ENCODE measurements around the gene INSYN1.

DNA sequence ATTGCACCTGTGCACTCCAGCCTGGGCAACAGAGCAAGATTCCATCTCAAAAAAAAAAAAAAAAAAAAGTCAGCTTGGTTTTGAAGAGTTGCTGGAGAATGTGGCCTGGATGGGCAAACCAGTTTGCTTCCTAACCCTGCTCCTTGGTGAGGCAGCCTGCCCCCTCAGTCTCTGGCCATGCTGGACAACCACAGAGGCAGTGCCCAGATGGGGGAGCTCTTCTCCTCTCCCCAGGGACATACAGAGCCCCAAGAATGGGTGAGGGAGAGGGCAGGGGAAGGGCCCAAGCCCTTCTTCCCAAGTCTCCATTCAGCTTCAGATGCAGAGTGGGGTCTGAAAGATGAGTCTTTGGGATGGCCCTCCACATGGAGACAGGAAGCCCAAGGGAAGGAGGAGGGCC, 41.0 kb downstream of the INSYN1 start:
- TF ChIP-seq, protein P1, sequence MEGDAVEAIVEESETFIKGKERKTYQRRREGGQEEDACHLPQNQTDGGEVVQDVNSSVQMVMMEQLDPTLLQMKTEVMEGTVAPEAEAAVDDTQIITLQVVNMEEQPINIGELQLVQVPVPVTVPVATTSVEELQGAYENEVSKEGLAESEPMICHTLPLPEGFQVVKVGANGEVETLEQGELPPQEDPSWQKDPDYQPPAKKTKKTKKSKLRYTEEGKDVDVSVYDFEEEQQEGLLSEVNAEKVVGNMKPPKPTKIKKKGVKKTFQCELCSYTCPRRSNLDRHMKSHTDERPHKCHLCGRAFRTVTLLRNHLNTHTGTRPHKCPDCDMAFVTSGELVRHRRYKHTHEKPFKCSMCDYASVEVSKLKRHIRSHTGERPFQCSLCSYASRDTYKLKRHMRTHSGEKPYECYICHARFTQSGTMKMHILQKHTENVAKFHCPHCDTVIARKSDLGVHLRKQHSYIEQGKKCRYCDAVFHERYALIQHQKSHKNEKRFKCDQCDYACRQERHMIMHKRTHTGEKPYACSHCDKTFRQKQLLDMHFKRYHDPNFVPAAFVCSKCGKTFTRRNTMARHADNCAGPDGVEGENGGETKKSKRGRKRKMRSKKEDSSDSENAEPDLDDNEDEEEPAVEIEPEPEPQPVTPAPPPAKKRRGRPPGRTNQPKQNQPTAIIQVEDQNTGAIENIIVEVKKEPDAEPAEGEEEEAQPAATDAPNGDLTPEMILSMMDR (IDR thresholded peaks at IDR 0.05; ENCODE audit: poor library complexity, severe bottlenecking): no peak
- TF ChIP-seq TAF1 (IDR thresholded peaks at IDR 0.05; ENCODE audit: low read depth) (no peak), SMC3 (conservative IDR thresholded peaks at IDR 0.05; ENCODE audit: poor library complexity) (no peak), EP300 (conservative IDR thresholded peaks at IDR 0.05; ENCODE audit: poor library complexity, severe bottlenecking) (no peak), POLR2AphosphoS5 (IDR thresholded peaks at IDR 0.05) (no peak), EZH2 (IDR thresholded peaks at IDR 0.05; ENCODE audit: borderline replicate concordance, insufficient read depth, low read length, poor library complexity, severe bottlenecking) (no peak)
- TF ChIP-seq, protein P2, sequence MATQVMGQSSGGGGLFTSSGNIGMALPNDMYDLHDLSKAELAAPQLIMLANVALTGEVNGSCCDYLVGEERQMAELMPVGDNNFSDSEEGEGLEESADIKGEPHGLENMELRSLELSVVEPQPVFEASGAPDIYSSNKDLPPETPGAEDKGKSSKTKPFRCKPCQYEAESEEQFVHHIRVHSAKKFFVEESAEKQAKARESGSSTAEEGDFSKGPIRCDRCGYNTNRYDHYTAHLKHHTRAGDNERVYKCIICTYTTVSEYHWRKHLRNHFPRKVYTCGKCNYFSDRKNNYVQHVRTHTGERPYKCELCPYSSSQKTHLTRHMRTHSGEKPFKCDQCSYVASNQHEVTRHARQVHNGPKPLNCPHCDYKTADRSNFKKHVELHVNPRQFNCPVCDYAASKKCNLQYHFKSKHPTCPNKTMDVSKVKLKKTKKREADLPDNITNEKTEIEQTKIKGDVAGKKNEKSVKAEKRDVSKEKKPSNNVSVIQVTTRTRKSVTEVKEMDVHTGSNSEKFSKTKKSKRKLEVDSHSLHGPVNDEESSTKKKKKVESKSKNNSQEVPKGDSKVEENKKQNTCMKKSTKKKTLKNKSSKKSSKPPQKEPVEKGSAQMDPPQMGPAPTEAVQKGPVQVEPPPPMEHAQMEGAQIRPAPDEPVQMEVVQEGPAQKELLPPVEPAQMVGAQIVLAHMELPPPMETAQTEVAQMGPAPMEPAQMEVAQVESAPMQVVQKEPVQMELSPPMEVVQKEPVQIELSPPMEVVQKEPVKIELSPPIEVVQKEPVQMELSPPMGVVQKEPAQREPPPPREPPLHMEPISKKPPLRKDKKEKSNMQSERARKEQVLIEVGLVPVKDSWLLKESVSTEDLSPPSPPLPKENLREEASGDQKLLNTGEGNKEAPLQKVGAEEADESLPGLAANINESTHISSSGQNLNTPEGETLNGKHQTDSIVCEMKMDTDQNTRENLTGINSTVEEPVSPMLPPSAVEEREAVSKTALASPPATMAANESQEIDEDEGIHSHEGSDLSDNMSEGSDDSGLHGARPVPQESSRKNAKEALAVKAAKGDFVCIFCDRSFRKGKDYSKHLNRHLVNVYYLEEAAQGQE (IDR thresholded peaks at IDR 0.05; ENCODE audit: borderline replicate concordance): no peak

Measured in neural cell (in vitro differentiated cells).